A673 (cell line): ENCODE data around the gene CXCL8. TPM values are rescaled to one million over a fixed set of nuclear protein-coding genes. Genes with fewer than 3 reads are reported as not detected.

Source experiments
- BruUV-seq: library from RNA; stranded (reverse); fragments of 400-500 nt; replicated peaks from 2 replicates; lab custom pipeline; 2021; lab: Mats Ljungman, UMichigan
- CTCF ChIA-PET: fragments of 300-600 bp; sonication (Branson Sonifier 250); formaldehyde crosslinking; loops from one replicate; lab custom pipeline; 2022; ENCODE audit warnings: antibody characterized with exemption; lab: Charles Lee
- POLR2A ChIA-PET: fragments of 300-600 bp; sonication (Branson Sonifier 250); formaldehyde crosslinking; loops from one replicate; lab custom pipeline; 2022; ENCODE audit warnings: antibody characterized with exemption; ENCODE audit not compliant: low non-redundant PET; lab: Charles Lee
- DNase-seq: peaks from one replicate; pipeline ENCODE4 v3.0.0-alpha.2; 2015; ENCODE audit warnings: low spot score
- H3K27ac ChIP-seq: fragments of 200-600 bp; sonication (generic); 2 replicates; pipeline ENCODE4 v1.5.1; 2016; ENCODE audit warnings: mixed run types, low read depth, mild to moderate bottlenecking, mixed read lengths, antibody characterized with exemption, low read length; ENCODE audit not compliant: poor library complexity, severe bottlenecking
- H3K27me3 ChIP-seq: fragments of 200-600 bp; sonication (generic); replicated peaks from 2 replicates; pipeline ENCODE4 v1.6.1; 2017; ENCODE audit warnings: mixed run types, low read depth, mild to moderate bottlenecking, mixed read lengths, antibody characterized with exemption, low read length; ENCODE audit not compliant: insufficient read depth, poor library complexity
- H3K36me3 ChIP-seq: fragments of 200-600 bp; sonication (generic); 2 replicates; pipeline ENCODE4 v1.6.1; 2016; ENCODE audit warnings: mixed run types, mild to moderate bottlenecking, mixed read lengths, antibody characterized with exemption, low read length; ENCODE audit not compliant: insufficient read depth, poor library complexity, severe bottlenecking
- H3K4me1 ChIP-seq: fragments of 200-600 bp; sonication (generic); 2 replicates; pipeline ENCODE4 v1.6.1; 2017; ENCODE audit warnings: mixed run types, mild to moderate bottlenecking, mixed read lengths, antibody characterized with exemption, low read length; ENCODE audit not compliant: insufficient read depth, poor library complexity, severe bottlenecking
- H3K4me3 ChIP-seq: fragments of 200-600 bp; sonication (generic); 2 replicates; pipeline ENCODE4 v1.5.1; 2016; ENCODE audit warnings: low read depth, mixed run types, mild to moderate bottlenecking, mixed read lengths, low read length; ENCODE audit not compliant: poor library complexity, severe bottlenecking
- H3K9me3 ChIP-seq: fragments of 200-600 bp; sonication (generic); 2 replicates; pipeline ENCODE4 v1.6.1; 2016; ENCODE audit warnings: mixed run types, low read depth, mild to moderate bottlenecking, mixed read lengths, antibody characterized with exemption, low read length; ENCODE audit not compliant: poor library complexity, severe bottlenecking
- EZH2 ChIP-seq: fragments of 200-600 bp; sonication (generic); IDR thresholded peaks from 2 replicates; pipeline ENCODE4 v1.6.1; 2017; ENCODE audit warnings: borderline replicate concordance, low read depth, mild to moderate bottlenecking, mixed read lengths, antibody characterized with exemption, low read length; ENCODE audit not compliant: poor library complexity, severe bottlenecking
- intact Hi-C: fragments of 100-400 bp; cut with micrococcal nuclease; formaldehyde crosslinking; loops from one replicate; pipeline ENCODE4 v1.10.0; 2022; ENCODE audit not compliant: unreplicated experiment
- total RNA-seq: library from RNA; stranded (reverse); gene quantifications from 2 replicates; pipeline ENCODE4 v1.2.3, GENCODE V29; 2021
- TF ChIP-seq, protein P1 (sequence below): fragments of 300-800, 200-600 bp; sonication (generic); conservative IDR thresholded peaks from 2 replicates; pipeline ENCODE4 v1.5.1; 2017; ENCODE audit warnings: low read depth, mild to moderate bottlenecking, antibody characterized with exemption, low read length, moderate library complexity, mixed read lengths

CXCL8 gene
- total RNA-seq, 1 experiment from 2014 or later, result 2.7 TPM

DNA sequence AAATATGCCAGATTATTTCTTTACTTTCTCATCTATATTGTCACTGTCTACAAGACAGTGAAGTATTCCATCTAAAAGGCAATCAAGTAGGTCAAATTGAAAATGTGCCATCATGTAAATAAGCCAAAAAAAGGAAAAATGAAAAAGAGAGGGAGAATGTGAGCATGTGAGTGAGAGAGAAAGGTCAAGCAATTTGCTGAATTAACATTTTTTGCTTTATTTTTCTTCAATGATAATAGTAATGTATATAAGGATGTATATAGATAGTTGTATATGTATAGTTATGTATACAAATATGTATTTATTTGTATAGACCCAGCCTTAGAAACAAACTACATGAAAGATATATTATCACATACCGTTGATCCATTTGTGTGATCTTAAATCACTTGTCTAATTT is 11.5 kb downstream of the CXCL8 start:
- intact Hi-C loops, result no loop called here
- no peak for DNase-seq
- Histone ChIP-seq H3K4me1 (no peaks in the 10 kb centered on the region), H3K27ac (no peak overlapping the region), H3K9me3 (no peaks in the 10 kb centered on the region), H3K27me3 (no peaks in the 10 kb centered on the region), H3K36me3 (no peaks in the 10 kb centered on the region), H3K4me3 (no peak overlapping the region)
- BruUV-seq, result no TSS peak
- POLR2A ChIA-PET, result no interaction called here
- CTCF ChIA-PET, result no interaction called here
- TF ChIP-seq, protein P1, sequence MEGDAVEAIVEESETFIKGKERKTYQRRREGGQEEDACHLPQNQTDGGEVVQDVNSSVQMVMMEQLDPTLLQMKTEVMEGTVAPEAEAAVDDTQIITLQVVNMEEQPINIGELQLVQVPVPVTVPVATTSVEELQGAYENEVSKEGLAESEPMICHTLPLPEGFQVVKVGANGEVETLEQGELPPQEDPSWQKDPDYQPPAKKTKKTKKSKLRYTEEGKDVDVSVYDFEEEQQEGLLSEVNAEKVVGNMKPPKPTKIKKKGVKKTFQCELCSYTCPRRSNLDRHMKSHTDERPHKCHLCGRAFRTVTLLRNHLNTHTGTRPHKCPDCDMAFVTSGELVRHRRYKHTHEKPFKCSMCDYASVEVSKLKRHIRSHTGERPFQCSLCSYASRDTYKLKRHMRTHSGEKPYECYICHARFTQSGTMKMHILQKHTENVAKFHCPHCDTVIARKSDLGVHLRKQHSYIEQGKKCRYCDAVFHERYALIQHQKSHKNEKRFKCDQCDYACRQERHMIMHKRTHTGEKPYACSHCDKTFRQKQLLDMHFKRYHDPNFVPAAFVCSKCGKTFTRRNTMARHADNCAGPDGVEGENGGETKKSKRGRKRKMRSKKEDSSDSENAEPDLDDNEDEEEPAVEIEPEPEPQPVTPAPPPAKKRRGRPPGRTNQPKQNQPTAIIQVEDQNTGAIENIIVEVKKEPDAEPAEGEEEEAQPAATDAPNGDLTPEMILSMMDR, result no peak
- TF ChIP-seq EZH2, result no peak

- CTCF ChIA-PET, result no interaction called here
- no TSS peak for BruUV-seq
- TF ChIP-seq EZH2, result no peak
- TF ChIP-seq, protein P1, result no peak
- no peak overlapping the region for H3K4me3 ChIP-seq
- POLR2A ChIA-PET, result no interaction called here
- DNase-seq, result no peak
- no peak overlapping the region for H3K27ac ChIP-seq
- no peaks in the 10 kb centered on the region for H3K36me3 ChIP-seq
- intact Hi-C loops, result no loop called here
- no peaks in the 10 kb centered on the region for H3K27me3 ChIP-seq
- no peaks in the 10 kb centered on the region for H3K4me1 ChIP-seq
- no peaks in the 10 kb centered on the region for H3K9me3 ChIP-seq
These were observed 12.1 kb downstream of the CXCL8 start for GRCh38 chr4:73752424-73752823.

- H3K27me3 ChIP-seq, result no peaks in the 10 kb centered on the region
- no peak overlapping the region for H3K4me3 ChIP-seq
- no peak overlapping the region for H3K27ac ChIP-seq
- no peaks in the 10 kb centered on the region for H3K4me1 ChIP-seq
- BruUV-seq, result no TSS peak
- H3K9me3 ChIP-seq, result no peaks in the 10 kb centered on the region
- CTCF ChIA-PET, result no interaction called here
- H3K36me3 ChIP-seq, result no peaks in the 10 kb centered on the region
- intact Hi-C loops, result no loop called here
- POLR2A ChIA-PET, result no interaction called here
- TF ChIP-seq EZH2, result no peak
- TF ChIP-seq, protein P1, result no peak
- no peak for DNase-seq
These were observed 12.8 kb downstream of the CXCL8 start for GRCh38 chr4:73753215-73753614.
